ENCODE results near the gene CDC37.

- TF ChIP-seq CTCF (IDR thresholded peaks at IDR 0.05) (peak in 1 of 5 experiments; percentile 6), POLR2A (IDR thresholded peaks at IDR 0.05) (peak; percentile 32 to 35)
These were observed 27.3 kb upstream of the CDC37 start for GRCh38 chr19:10430505-10431253.

Data from tibial nerve (tissue), 3 donors.